GM12864 (cell line): ENCODE measurements around the gene TRABD2B.

ENCODE experiments used
- DNase-seq: peaks from one replicate; pipeline ENCODE4 v3.0.0-alpha.2; 2011; ENCODE audit warnings: low read depth
- H3K4me3 ChIP-seq: 2 replicates; pipeline ENCODE4 v1.5.1; 2011; ENCODE audit warnings: mild to moderate bottlenecking, low read depth, low read length, control low read depth
- TF ChIP-seq, protein P1 (sequence below): IDR thresholded peaks from 2 replicates; pipeline ENCODE4 v1.5.1; 2011; ENCODE audit warnings: low read depth, mild to moderate bottlenecking, moderate library complexity, low read length, control low read depth, inconsistent platforms; ENCODE audit errors: missing control alignments

TRABD2B gene

DNA sequence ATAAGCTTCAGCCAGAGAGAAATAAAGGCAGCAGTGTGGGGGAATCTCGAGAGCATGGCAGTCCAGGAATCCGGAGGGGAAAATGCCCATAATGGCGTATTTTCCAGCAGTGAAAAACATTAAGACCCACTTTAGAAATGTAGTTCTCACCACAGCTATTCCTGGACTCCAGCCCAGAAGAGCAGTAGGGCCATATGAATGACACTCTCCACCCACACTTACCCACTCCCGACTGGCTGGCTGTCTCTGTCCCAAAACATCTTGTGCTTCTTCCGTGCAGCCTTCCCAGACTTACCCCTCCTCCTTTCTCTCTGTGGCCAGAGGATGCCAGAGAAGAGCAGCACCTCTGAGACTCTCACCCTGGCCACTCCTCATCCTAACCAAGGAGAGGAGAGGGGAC lies 56.4 kb downstream of the TRABD2B start:
- TF ChIP-seq, protein P1, sequence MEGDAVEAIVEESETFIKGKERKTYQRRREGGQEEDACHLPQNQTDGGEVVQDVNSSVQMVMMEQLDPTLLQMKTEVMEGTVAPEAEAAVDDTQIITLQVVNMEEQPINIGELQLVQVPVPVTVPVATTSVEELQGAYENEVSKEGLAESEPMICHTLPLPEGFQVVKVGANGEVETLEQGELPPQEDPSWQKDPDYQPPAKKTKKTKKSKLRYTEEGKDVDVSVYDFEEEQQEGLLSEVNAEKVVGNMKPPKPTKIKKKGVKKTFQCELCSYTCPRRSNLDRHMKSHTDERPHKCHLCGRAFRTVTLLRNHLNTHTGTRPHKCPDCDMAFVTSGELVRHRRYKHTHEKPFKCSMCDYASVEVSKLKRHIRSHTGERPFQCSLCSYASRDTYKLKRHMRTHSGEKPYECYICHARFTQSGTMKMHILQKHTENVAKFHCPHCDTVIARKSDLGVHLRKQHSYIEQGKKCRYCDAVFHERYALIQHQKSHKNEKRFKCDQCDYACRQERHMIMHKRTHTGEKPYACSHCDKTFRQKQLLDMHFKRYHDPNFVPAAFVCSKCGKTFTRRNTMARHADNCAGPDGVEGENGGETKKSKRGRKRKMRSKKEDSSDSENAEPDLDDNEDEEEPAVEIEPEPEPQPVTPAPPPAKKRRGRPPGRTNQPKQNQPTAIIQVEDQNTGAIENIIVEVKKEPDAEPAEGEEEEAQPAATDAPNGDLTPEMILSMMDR, result no peak
- no peak for DNase-seq
- H3K4me3 ChIP-seq, result no peak overlapping the region

DNA sequence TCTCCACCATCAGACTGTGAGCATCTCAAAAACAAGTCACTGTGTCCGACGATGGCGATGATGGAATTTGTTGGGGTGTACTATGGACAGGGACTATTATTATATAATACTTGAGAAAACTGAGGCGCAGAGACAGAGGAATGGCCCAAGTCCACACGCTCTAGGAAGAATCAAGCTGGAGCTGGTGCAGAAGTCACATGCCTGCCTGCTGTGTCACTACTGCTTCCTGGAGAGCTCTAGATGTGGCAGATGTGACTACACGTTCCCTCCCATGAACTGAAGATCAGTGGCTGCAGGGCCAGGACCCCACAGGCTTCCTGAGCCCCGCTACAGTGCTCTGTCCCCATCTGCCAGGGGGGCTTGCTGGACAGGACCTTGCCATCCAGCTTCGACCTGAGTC lies 56.9 kb downstream of the TRABD2B start:
- TF ChIP-seq, protein P1, result no peak
- no peak for DNase-seq
- no peak overlapping the region for H3K4me3 ChIP-seq

DNA sequence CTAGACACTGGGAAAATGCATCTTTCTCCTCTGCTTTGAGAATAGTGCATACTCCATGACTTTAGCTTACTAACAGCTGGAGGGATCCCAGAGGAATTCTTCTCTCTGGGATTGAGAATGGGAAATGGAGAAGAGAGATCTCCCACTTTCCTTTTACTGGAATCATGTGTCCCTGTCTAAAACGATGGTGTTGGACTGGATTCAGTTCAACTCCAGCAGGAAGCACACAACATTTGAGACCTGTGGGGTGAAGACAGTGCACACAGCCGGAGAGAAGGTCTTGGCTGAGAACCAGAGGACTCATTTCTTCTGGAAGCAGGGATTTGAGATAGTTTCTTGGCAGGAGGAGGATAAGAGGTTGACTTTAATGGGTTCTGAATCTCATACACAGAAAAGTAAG lies 58.7 kb downstream of the TRABD2B start:
- H3K4me3 ChIP-seq, result no peak overlapping the region
- TF ChIP-seq, protein P1, result no peak
- no peak for DNase-seq

DNA sequence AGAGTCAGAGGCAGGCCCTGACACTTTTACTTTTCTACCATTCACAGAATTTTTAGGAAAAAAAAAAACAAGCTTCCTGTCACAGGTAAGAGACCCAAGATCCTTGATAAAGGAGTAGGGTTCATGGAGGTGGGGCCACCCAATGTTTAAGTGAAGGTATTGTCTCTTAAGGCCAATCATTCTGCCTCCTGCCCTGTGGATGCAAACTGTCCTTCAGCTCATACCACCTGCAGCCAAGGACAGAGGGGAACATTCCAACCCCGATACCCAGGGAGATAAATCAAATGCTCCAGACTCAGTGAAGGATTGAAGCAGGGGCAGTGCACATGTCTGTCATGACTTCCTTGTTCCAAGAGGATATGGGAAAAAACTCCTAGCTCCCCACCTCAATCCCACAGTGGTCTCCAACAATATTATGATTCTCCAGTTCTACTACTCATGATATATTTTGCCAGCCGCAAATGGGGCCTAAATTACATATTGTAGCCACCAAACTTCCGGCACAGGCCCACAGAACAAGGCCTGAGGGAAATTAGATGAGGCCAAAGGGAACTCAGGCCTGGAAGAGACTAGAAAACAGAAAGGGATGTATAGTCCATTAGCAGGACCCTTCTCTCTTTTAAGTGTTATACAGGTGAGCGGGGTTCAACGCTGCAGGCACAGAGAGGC lies 59.5 kb downstream of the TRABD2B start:
- H3K4me3 ChIP-seq, result no peak overlapping the region
- TF ChIP-seq, protein P1, result no peak
- no peak for DNase-seq

DNA sequence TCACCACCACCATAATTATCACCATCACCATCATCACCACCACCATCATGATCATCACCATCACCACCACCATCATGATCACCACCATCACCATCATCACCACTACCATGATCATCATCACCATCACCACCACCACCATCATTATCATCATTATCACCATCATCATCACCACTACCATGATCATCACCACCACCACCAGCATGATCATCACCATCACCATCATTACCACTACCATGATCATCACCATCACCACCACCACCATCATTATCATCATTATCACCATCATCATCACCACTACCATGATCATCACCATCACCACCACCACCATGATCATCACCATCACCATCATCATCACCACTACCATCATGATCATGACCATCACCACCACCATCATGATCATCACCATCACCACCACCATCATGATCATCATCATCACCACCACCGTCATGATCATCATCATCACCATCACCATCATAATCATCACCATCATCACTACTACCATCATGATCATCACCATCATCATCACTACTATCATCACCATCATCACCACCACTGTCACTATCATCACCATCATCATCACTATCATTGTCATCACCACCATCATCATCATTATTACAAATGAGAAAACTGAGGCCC lies 60.2 kb downstream of the TRABD2B start:
- no peak for DNase-seq
- H3K4me3 ChIP-seq, result no peak overlapping the region
- TF ChIP-seq, protein P1, result no peak

DNA sequence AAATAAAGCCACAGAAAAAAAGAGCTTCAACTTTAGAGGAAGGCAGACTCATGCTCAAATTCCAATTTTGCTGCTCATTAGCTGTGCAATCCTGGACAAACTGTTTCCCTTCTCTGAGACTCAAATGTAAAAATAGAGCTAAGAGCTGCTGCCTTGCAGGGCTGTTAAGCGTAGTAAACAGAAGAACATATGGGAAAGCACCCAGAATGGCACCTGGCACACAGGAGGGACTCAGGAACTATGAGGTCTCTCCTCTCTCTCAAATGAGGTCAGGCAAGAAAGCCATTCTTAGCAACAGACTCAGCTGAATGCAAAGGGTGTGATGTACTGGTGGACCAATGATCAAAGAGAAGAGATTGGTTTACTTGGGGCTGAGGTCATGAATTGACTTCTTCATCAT lies 61.3 kb downstream of the TRABD2B start:
- no peak overlapping the region for H3K4me3 ChIP-seq
- no peak for DNase-seq
- TF ChIP-seq, protein P1, result no peak

DNA sequence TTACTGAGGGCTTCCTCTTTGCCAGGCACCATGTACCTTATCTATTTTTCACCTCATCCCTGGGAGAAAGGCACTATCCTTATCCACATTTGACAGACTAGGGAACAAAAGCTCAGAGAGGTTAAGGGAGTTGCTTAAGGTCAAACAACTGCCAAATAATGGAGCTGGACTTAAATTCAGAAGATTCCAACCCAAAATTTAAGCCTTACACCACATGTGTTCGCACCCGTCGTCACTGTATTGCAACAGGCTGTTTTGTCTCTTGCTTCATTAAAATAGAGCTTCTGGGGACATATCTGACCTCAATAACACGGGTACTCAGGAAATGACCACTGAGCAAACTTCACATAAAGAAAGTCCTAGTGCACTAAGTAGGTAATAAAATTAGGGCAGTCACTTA lies 62.0 kb downstream of the TRABD2B start:
- TF ChIP-seq, protein P1, result no peak
- no peak overlapping the region for H3K4me3 ChIP-seq
- no peak for DNase-seq
